Middle frontal gyrus (tissue), 1 donor: ENCODE measurements around the gene OXER1.
A peak's percentile ranks its signal among the peaks of the same experiment; 100 is the strongest.

Experiments
- DNase-seq: peaks from one replicate; pipeline ENCODE4 v3.0.0-alpha.2; 2015; ENCODE audit warnings: low spot score; ENCODE audit errors: extremely low spot score

The OXER1 gene

DNA sequence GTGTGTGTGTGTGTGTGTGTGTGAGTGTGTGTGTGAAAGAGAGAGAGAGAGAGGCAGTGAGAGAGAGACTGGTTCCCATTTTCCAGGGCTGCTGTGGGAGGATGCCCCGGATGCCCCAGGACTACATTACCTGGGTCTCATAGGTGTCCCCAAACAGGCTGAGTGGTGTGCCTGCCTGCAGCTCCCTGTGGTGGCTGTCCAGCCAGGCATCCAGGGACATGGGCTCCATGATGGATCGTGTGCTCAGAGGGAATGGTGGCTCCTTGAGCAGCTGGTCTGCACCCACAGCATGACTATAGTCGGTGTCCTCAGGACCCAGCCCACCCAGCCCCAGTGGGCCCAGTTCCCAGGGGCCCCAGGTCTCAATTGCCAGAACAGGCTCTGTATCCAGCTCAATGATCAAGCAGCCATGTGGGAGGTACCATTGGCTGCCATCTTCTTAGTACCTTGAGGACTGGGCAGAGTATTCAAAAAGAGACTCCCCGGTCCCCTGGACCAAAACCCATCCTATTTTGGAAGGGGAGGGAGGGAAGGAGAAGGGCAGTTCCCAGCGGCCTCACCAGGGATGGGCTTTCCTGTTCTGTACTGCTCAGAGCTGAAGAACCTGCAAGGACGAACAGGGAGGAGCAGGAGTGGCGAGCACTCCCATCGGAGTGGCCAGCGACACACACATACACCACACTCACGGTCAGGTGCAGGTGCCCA lies 5.8 kb upstream of the OXER1 start:
- no peak for DNase-seq

DNA sequence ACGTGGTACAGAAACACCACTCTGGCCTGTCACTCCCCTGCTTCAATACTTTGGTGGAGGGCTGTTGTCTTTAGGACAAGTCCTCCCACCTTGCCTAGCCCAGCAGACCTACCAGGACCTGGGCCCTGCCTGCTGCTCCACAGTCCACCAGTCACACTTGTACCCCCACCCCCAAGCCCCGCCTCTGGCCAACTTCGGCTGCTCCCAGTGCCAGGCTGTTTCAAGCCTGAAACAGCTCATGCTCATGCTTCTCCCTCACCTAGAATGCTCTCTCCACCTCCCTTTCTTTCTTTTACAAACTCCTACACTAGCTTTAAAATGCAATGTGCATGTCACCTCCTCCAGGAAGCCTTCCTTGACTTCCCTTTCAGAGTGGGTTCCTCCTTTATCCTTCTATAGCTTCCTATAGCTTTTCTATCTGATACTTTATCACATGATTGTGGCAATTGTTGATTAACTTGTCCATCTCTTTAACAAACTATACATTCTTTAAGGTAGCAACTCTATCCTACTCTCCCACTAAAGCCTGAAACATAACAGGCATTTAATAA lies 4.8 kb upstream of the OXER1 start:
- no peak for DNase-seq

- no peak for DNase-seq
Measured at GRCh38 chr2:42767899-42768705, 4.2 kb upstream of the OXER1 start.

DNA sequence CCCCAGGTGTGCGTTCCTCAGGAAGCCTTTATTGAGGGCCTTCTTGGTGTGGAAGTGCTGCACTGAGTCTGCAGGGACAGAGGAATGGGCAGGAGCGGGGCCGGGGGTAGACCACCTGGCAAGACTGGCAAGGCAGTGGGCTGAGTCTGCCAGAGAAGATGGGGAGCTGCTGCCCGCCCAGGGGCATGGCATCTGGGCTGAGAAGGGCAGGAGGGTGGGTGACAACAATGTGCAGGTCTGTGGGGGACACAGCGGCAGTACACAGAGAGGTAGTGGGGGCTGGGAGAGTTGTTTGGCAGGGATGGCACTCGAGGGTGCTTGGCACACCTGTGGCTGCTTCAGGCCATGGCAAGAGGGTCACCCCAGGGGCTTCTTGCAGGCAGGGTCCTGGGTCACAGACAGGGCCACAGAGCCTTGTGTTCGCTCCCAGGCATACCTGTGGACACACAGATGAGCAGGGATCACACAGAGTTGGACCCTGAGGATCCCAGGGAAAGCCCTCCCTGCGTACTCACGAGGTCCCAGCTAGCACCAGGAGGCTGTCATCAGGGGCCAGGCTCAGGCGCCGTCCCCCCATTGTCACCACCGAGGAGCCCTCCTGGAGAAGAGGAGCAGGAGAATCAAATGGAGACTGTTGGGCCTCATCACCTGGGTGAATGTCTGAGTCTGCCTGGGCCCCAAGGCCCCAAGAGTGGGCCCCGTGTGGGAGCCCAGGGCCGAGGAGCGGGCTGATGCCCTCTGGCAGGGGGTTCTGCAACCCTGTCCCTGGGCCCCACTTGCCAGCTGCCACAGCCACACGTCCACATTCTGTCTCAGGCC lies 3.4 kb upstream of the OXER1 start:
- no peak for DNase-seq

DNA sequence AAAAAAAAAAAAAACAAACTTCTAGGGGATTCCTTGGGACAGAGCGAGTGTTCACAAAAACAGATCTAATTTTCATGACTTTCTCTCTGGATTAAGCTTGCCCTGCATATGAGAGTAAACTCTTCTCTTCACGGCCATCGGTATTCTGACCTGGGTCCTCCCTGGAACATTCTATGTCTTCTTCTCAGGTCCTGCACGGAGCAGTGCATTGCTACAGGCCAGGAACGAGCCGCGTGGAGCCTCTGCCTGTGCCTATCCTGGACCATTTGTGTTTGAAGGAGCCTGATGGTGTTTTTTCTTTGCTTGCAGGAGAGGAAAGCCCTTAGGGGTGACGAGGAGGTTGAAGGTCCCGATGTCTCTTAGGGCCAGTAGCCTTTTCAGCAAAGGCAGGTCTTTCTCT lies 1.8 kb upstream of the OXER1 start:
- DNase-seq, result no peak

DNA sequence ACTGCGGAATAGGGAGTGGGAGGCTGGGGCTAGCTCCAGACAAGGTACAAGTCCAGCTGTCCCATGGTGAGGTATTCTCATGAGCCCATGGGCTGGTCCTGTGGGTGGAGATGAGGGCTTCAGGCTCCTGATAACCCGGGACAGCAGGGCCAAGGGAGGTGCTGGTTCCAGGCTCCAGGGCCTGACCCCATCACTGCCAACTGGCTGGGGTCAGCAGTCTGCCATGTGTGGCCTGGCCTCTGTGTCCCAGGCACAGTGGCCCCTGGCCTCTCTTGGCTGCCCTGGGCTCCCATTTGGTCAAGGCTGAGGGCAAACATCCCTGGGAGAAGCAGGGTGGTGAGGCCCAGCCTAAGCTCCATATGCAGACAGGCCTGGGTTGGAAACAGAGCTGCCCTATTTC lies 966 bp upstream of the OXER1 start:
- no peak for DNase-seq

- no peak for DNase-seq
Measured at GRCh38 chr2:42762823-42763804, 821 bp downstream of the OXER1 start.

DNA sequence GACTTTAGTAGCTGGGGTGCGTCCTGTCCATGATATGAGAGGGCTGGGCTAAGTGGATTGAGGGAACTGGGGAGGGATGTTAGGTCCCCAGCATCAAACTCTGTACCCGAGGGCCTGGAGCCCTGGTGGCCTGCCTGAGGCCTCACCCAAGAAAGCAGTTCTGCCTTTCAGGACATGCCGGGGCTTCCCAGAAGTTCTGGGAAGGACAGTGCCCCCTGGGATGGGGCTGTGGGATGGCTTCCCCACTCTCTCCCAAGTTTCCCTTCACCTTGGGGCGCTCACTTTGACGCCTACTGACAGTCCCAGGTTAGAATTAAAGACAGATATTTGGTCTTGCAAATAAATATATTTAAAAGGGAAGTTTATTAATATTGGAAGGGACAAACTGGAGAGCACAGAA lies 1.8 kb downstream of the OXER1 start:
- no peak for DNase-seq

GRCh38 chr2:42761554-42761953 lies 2.4 kb downstream of the OXER1 start:
- DNase-seq, result no peak

- DNase-seq, result no peak
Measured at GRCh38 chr2:42758751-42759150, 5.2 kb downstream of the OXER1 start.

DNA sequence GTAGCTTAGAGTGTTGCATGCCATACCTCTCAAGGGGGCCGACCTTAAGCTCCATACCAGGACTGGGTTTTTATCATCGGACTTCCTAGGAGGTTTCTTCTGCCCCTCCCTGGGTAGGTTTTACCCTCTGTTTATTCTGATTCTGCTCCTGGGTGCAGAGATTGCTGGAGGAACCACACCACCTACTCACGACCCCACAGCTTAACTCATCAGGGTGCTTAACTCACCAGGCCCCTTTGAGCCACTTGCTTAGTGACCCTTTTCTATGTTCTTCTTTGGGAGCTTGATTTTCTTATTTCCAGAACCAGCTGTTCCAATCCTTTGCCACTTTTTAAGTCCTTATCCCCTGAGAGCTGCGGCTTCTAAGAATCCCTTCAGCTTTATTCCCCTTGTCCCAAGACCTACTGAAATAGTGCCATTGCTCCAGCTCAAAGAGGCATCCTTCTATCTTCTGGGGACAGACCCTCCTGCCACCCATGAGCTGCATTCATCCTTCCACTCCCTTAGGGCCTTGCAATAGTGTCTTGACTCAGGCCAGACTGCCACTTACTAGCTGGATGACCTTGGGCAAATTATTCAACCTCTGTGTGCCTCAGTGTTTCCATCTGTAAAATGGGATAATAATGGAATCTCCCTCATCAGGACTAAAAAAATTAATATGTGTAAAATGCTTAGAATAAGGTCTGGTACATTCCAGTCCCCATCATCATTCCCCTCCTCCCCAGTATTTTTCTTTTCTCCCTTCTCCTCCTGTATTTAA lies 5.8 kb downstream of the OXER1 start:
- DNase-seq, result no peak

- DNase-seq, result no peak
Measured at GRCh38 chr2:42756966-42757513, 6.9 kb downstream of the OXER1 start.

DNA sequence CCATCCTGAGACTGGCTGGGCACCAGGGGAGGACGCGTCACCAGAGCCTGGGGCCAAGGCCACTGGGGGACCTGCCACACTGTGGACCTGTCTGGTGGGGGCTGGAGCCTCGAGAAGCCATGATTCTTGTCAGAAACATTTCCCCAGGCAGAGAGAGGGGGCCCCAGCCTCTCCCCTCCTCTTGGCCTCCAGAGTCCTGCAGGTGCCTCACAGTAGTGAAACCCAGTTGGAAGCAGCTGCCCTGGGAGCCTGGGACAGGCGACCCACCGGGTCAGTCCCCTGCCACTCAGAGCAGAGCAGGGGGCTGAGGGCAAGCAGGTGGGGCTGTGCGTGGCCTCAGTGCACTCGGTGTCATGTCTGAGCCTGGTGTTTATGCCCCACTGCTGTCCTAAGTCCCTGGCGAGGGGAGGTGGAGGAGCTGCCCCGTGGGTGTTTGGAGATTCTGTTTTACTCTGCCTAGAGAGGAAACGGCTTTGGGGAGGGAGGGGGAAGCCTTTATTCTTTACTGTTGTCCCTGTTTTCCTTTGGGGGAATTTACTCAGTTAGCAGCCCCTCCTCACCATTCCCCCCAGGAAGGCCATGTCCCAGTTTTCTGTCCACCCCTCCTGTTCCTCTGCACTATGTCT lies 7.7 kb downstream of the OXER1 start:
- no peak for DNase-seq

GRCh38 chr2:42755191-42755880 lies 8.6 kb downstream of the OXER1 start:
- DNase-seq, result no peak

GRCh38 chr2:42754776-42755140 lies 9.2 kb downstream of the OXER1 start:
- peak; percentile 49 for DNase-seq

DNA sequence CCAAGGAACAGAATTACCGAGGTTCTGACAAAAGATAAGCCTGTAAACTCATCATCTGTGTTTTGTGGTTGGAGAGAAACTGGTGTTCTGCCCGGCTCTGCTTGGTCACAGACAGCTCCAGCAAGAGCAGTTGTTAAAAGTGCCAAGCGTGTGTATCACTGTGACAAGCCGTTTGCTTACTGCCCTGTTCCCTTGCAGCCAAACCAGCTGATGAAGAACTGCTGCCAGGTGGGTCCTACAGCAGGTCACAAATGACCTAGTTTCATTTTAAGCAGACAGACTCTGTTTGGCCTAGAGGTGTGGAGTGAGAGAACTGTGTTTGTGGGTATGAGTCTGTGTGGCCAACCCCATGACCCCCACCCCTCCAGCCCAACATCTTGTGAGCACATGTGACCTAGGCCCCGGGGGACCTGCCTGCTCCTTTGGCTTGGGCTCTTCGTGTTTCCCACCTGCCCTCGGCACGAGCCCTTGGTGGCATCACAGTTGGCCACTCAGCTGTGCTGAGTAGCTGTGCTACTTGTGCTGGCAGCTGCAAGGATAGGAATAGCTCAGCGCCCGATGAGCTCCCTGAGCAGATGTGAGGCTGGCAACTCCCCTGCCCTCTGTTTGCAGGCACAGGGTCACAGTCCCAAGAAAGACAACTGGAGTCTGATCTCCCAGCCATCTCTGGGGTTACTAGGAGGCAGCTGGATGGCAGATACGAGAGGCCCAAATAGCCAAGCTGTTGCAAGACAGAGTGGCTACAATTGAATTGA lies 9.7 kb downstream of the OXER1 start:
- DNase-seq, result peak; percentile 40
